H54 (cell line): ENCODE data around the gene NOL6.
"Not testable (repeated sequence)": the region's sequence is repeated elsewhere in the genome, so short reads cannot be mapped to it uniquely, and the experiment has no call there.

Experiments
- DNase-seq: peaks from one replicate; pipeline ENCODE4 v3.0.0; 2011; ENCODE audit warnings: low spot score, mixed read lengths; ENCODE audit not compliant: insufficient read length
- FAIRE-seq: peaks from 3 replicates; lab custom pipeline; 2011; peaks lifted over from hg19 to GRCh38; lab: Jason Lieb, UNC
- POLR2A ChIP-seq: IDR thresholded peaks from 2 replicates; pipeline ENCODE4 v1.6.1; 2011; ENCODE audit warnings: low read depth, mild to moderate bottlenecking, low read length

The NOL6 gene

GRCh38 chr9:33438926-33439680 is 34.6 kb downstream of the NOL6 start:
- no peak for TF ChIP-seq POLR2A
- no peak for DNase-seq
- no peak for FAIRE-seq

- DNase-seq: no peak
- TF ChIP-seq POLR2A: no peak
- no peak for FAIRE-seq
Observed at GRCh38 chr9:33437898-33438297, 35.8 kb downstream of the NOL6 start.

GRCh38 chr9:33437205-33437604 is 36.5 kb downstream of the NOL6 start:
- no peak for DNase-seq
- no peak for TF ChIP-seq POLR2A

GRCh38 chr9:33436445-33436844 is 37.3 kb downstream of the NOL6 start:
- DNase-seq (no peak), FAIRE-seq (no peak)
- TF ChIP-seq POLR2A: no peak

More at GRCh38 chr9:33437205-33437604, 36.5 kb downstream of the NOL6 start:
- FAIRE-seq: no peak

- DNase-seq: no peak
- no peak for FAIRE-seq
- TF ChIP-seq POLR2A: no peak
Observed at GRCh38 chr9:33435821-33436277, 37.9 kb downstream of the NOL6 start.

- DNase-seq (no peak), FAIRE-seq (no peak)
- no peak for TF ChIP-seq POLR2A
Observed at GRCh38 chr9:33434317-33435105, 39.2 kb downstream of the NOL6 start.

- DNase-seq: no peak
- no peak for TF ChIP-seq POLR2A
- no peak for FAIRE-seq
Observed at GRCh38 chr9:33433871-33434270, 39.9 kb downstream of the NOL6 start.

- FAIRE-seq: no peak
- DNase-seq: no peak
- TF ChIP-seq POLR2A: no peak
Observed at GRCh38 chr9:33431420-33431819, 42.3 kb downstream of the NOL6 start.

- FAIRE-seq (peak; percentile 27), DNase-seq (peak; percentile 42)
- no peak for TF ChIP-seq POLR2A
Observed at GRCh38 chr9:33430942-33431341, 42.8 kb downstream of the NOL6 start.

- TF ChIP-seq POLR2A: no peak
- no peak for FAIRE-seq
Observed at GRCh38 chr9:33429256-33429985, 44.3 kb downstream of the NOL6 start.

GRCh38 chr9:33426843-33427293 is 46.9 kb downstream of the NOL6 start:
- FAIRE-seq (no peak), DNase-seq (no peak)
- TF ChIP-seq POLR2A: no peak

More at GRCh38 chr9:33429256-33429985, 44.3 kb downstream of the NOL6 start:
- DNase-seq: no peak

- no peak for FAIRE-seq
Observed at GRCh38 chr9:33425128-33425533, 48.6 kb downstream of the NOL6 start.

GRCh38 chr9:33424492-33424891 is 49.2 kb downstream of the NOL6 start:
- FAIRE-seq, DNase-seq: not testable (repeated sequence)

More at GRCh38 chr9:33425128-33425533, 48.6 kb downstream of the NOL6 start:
- no peak for TF ChIP-seq POLR2A
- DNase-seq: no peak

GRCh38 chr9:33424043-33424442 is 49.7 kb downstream of the NOL6 start:
- not testable (repeated sequence) for FAIRE-seq, DNase-seq
